Erythroblast (primary cell): ENCODE results near the gene MAFB.

Experiments
- DNase-seq, 2 experiments: peaks; one replicate each; lab custom pipeline; 2025; lab: John Stamatoyannopoulos, UW
- GATA1 ChIP-seq: IDR thresholded peaks from 2 replicates; pipeline ENCODE4 v1.6.1; 2011; ENCODE audit warnings: low read depth, mild to moderate bottlenecking, control low read depth, low read length, moderate library complexity
- POLR2A ChIP-seq: IDR thresholded peaks from 2 replicates; pipeline ENCODE4 v1.6.1; 2011; ENCODE audit warnings: mild to moderate bottlenecking, low read length

The MAFB gene

DNA sequence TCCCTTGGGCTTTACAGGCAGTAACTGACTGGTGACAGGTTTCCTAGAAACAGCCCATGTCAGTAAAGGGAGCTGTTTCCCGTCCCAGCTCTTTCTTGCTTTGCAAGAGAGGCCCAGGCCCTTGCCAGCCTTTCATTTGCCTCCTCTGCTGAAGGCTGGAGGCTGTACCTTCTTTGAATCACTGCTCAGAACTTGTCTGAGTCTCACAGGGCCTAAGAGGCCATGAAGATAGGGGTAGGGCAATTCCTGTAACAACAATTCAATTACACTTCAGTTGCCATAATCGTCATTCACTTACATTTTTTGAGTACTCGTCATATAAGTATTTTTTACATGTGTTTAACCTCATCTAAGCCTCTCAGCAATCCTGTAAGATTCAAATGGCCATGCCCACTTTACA, 25.9 kb upstream of the MAFB start:
- DNase-seq = no peak

DNA sequence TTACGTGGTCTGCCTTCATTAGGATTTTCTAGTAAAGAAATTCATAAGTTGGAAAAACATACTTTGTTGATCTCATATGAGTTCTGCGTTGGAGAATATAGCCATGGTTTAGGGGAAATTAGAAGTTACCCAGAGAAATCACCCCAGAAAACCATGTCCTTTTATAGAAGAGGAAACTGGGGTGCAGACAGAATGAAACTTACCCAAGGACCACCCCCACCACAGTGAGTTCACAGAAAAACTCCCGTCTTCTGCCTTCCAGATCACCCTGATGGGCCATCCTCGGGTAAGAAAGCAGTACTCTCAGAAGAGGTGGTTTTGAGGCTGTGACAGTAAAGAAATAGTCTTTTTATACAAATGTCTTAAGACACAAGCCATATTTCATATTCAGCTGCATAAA, 25.1 kb upstream of the MAFB start:
- TF ChIP-seq POLR2A (no peak), GATA1 (no peak)
- no peak for DNase-seq

More for the DNA sequence above, 25.9 kb upstream of the MAFB start:
- TF ChIP-seq GATA1 = no peak
- TF ChIP-seq POLR2A = no peak

GRCh38 chr20:40713508-40713907, 24.5 kb upstream of the MAFB start:
- DNase-seq = no peak
- TF ChIP-seq GATA1 = no peak
- no peak for TF ChIP-seq POLR2A

DNA sequence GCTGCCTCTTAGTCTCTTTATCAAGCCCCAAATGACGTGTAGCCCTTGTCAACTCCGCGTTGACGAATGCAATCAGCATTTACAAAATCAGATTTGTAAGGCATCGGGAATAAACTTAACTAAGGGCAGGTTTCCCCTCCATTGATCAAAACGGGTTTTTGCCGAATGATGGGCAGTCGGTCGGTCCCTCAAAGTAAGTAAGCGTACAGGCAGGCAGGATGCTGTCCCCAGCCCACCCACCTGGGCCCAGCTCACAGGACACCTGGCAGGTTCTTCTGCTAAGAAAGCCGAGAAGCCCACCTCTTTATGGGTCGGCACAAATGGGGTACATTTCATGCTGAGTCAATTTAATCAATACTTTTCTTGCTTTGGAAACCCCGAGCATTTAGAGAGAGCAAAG, 22.0 kb upstream of the MAFB start:
- TF ChIP-seq GATA1 = no peak
- TF ChIP-seq POLR2A = no peak
- no peak for DNase-seq

DNA sequence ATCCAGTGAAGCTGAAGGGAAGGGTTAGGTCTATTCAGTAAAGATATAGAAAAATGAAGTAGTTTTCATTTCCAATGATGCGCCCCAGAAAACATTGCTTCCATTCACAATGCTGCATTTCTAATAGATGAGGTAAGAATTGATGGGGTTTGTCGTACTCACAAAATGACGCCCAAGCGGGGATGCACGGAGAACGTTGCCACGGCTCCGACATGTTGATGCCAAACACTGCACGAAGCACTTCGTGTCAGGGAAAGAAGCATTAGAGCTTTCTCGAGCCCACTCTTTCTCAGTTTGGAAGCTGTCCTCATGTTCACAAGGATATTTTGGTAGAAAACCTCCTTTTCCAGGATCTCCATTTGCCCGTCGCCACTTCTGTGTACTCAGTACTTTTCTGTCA, 21.6 kb upstream of the MAFB start:
- no peak for DNase-seq
- TF ChIP-seq POLR2A = no peak

- DNase-seq = no peak
- TF ChIP-seq POLR2A = no peak
- TF ChIP-seq GATA1 = no peak
Measured at GRCh38 chr20:40706977-40707582, 18.0 kb upstream of the MAFB start.

DNA sequence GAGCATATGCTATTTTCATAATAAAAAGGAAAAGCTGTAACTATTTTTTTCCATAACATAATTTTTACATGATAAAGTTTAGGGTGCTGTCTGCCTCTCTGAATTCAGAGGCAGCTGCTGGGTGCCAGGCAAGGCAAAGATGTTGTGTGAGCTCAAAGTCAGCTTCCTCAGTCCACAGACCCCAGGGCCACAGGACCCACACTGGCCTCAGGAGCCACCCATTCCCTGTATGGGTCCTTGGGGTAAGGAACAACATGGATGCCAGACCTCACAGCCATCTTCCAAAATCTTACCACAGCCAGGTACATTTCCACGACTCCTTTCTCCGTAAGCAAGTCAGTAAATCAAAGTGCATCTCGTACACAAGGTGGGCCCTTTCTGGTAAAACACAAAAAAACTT, 16.4 kb upstream of the MAFB start:
- no peak for DNase-seq
- TF ChIP-seq POLR2A (no peak), GATA1 (no peak)

- DNase-seq = no peak
- TF ChIP-seq POLR2A (no peak), GATA1 (no peak)
Measured at GRCh38 chr20:40704828-40705227, 15.8 kb upstream of the MAFB start.

- DNase-seq = no peak
Measured at GRCh38 chr20:40703975-40704530, 15.0 kb upstream of the MAFB start.

DNA sequence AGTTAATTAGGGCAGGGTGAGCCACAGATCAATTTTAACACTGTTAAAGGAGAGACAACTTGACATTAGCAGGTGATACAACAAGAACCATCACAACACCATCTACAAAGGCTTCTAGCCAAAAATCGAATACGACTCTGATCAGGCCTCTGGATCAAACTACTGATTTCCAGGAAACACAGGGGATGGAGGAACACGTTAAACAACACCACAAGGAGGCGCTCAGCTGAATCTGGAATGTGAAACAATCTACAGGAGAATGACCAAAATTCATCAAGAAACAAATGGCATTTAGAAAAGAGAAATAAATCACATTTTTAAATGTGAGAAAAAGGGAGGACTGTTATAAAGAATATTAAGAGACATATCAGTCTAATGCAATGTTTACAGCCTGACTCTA, 13.5 kb upstream of the MAFB start:
- DNase-seq = peak in 1 of 2 experiments; percentile 6
- no peak for TF ChIP-seq GATA1
- TF ChIP-seq POLR2A = no peak

More at GRCh38 chr20:40703975-40704530, 15.0 kb upstream of the MAFB start:
- no peak for TF ChIP-seq GATA1
- no peak for TF ChIP-seq POLR2A

DNA sequence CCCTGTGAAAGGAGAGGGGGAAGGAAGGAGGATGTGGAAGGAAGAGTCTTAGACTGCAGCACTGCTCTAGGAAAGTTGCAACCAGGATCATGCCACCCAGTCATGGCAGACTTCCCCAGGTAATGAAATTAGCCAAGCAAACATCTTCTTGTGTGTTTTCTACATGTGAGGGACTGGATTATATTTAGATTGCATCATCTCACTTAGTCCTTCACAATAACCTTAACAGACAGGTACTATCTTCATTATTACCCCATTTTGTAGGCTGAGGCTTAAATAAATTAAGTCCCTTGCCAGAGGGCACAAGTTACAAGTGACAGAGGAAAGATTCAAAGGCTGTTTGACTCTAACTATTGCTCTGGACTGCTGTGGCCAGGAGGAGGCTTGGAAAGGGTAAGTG, 9.7 kb upstream of the MAFB start:
- no peak for DNase-seq
- TF ChIP-seq GATA1 = no peak
- TF ChIP-seq POLR2A = no peak

DNA sequence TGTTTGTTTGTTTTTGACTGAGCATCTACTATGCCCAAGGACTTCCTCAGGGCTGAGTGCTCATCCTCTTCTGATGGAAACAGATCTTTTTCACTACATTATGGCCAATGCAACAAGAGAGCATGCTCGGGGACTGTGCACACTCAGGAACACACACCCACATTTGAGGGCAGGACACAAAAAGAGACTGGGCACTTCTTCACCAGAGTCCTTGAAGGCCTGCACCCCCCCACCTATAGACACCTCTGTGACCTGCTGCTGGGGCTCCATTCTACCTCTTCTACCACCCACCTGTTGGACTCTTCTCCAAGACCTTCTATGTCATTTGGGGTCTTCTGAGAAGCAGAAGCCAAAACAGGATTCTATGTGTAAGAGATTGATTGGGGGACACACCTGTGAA, 9.2 kb upstream of the MAFB start:
- TF ChIP-seq POLR2A (no peak), GATA1 (no peak)
- DNase-seq = no peak

DNA sequence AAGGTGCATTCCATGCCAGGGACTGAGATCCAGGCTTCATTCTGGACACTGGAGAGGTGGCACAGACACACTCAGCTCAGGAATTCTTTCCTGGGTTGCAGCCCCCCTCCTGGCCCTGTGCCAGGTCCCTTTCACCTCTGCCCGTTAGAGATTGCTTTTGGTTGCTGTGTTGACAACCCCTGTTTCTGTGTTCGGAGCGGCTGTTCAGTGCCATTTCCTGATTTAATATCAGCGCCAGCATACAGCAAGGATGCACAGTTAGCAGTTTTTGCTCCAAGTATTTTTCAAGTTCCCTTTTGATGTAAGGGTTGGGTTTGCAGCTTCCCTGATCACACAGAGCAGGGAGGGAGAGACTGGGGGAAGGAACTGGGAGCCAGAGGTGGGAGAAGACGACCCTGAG, 8.5 kb upstream of the MAFB start:
- TF ChIP-seq GATA1 (no peak), POLR2A (no peak)
- no peak for DNase-seq

DNA sequence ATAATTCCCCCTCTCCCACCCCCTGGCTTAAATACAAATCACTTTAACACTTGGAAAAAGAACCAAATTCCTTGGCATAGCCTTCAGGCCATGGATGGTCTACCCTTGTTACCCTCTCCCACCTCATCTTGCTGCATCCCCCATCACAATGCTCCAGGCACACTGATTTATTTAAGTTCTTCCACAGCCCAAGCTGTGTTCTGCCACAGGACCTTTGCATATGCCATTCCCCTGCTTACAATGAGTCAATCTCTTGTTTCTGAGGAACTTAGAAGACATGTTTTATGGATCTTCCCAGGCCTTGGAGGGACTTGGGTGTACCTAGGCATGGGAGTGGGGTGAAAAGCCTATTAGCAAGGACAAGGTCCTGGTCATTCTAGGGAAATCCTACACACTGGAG, 6.2 kb upstream of the MAFB start:
- DNase-seq = no peak
- TF ChIP-seq GATA1 (no peak), POLR2A (no peak)

DNA sequence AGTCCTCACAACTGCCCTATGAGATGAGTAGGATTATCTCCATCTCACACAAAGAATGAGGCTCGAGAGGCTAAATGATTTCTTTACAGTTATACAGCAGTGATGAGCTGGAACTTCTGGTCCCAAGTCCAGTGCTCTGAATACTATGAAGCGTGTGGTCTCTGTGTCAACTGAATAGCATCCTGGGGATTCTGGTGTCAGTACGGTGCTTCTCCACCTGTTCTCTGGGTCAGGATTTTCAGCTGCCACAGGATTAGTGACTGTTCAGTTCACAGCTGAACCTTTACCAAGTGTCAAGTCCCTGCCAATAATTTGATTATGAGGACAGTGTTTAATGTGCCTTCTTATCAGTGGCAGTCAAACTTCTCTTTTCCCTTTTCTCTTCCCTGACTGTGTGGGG, 5.2 kb upstream of the MAFB start:
- DNase-seq = no peak
- no peak for TF ChIP-seq GATA1
- TF ChIP-seq POLR2A = no peak
